Measurements from ENCODE around the gene SLC39A6.

DNA sequence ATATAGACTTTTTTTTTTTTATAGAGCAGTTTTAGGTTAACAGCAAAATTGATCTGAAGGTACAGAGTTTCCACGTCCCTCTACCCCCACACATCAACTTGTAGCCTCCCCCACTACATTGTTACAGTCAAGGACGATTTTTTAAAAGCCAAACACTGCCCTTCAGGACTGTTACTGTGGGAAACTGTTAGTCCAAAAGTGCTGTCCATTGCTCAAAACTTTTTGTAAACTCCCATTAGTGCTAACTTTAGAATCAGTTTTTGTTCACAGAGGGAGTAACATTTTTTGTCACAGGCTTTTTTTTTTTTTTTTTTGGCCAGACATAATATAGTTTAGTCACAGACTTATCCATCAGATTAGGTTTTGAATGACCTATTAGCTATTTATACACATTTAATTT is 24.6 kb upstream of the SLC39A6 start:
- TF ChIP-seq POLR2AphosphoS5 (IDR thresholded peaks at IDR 0.05) (no peak), RAD21 (conservative IDR thresholded peaks at IDR 0.05) (no peak), EP300 (conservative IDR thresholded peaks at IDR 0.05; ENCODE audit: poor library complexity, severe bottlenecking) (no peak), CTCF (IDR thresholded peaks at IDR 0.05; ENCODE audit: poor library complexity, severe bottlenecking) (no peak), SMC3 (conservative IDR thresholded peaks at IDR 0.05; ENCODE audit: poor library complexity) (no peak), EZH2 (IDR thresholded peaks at IDR 0.05; ENCODE audit: borderline replicate concordance, insufficient read depth, low read length, poor library complexity, severe bottlenecking) (no peak)
